Neural progenitor cell (in vitro differentiated cells): Measurements from ENCODE around the gene CORIN. TPM values are rescaled to one million over a fixed set of nuclear protein-coding genes. Genes with fewer than 3 reads are reported as not detected.

ENCODE experiments used
- DNase-seq: peaks from one replicate; pipeline ENCODE4 v3.0.0-alpha.2; 2016; ENCODE audit warnings: low spot score
- H2AFZ ChIP-seq: fragments of 200-600 bp; sonication (generic); replicated peaks from 2 replicates; pipeline ENCODE4 v1.6.1; 2016; ENCODE audit warnings: antibody characterized with exemption
- H3F3A ChIP-seq: fragments of 200-600 bp; sonication (generic); 2 replicates; pipeline ENCODE4 v1.6.1; 2016; ENCODE audit warnings: antibody characterized with exemption, low read depth
- H3K27ac ChIP-seq: fragments of 200-600 bp; sonication (generic); 2 replicates; pipeline ENCODE4 v1.5.1; 2016; ENCODE audit warnings: mild to moderate bottlenecking
- H3K27me3 ChIP-seq: fragments of 200-600 bp; sonication (generic); 2 replicates; pipeline ENCODE4 v1.6.1; 2016; ENCODE audit warnings: mild to moderate bottlenecking, moderate library complexity
- H3K36me3 ChIP-seq: fragments of 200-600 bp; sonication (generic); 2 replicates; pipeline ENCODE4 v1.5.1; 2016
- H3K4me1 ChIP-seq: fragments of 200-600 bp; sonication (generic); 2 replicates; pipeline ENCODE4 v1.6.1; 2016; ENCODE audit warnings: mixed run types
- H3K4me2 ChIP-seq: fragments of 200-600 bp; sonication (generic); 2 replicates; pipeline ENCODE4 v1.6.1; 2016
- H3K4me3 ChIP-seq: fragments of 200-600 bp; sonication (generic); 2 replicates; pipeline ENCODE4 v1.5.1; 2016
- H3K79me2 ChIP-seq: fragments of 200-600 bp; sonication (generic); 2 replicates; pipeline ENCODE4 v1.6.1; 2016; ENCODE audit warnings: low read depth
- H3K9ac ChIP-seq: fragments of 200-600 bp; sonication (generic); 2 replicates; pipeline ENCODE4 v1.6.1; 2016
- H3K9me3 ChIP-seq: fragments of 200-600 bp; sonication (generic); 2 replicates; pipeline ENCODE4 v1.5.1; 2016; ENCODE audit warnings: low read depth
- H4K20me1 ChIP-seq: fragments of 200-600 bp; sonication (generic); 2 replicates; pipeline ENCODE4 v1.6.1; 2016; ENCODE audit warnings: low read depth
- H3K27ac Mint-ChIP-seq: 3 replicates; pipeline ENCODE4 v1.8.0; 2021; ENCODE audit warnings: mixed read lengths
- H3K27me3 Mint-ChIP-seq: 2 replicates; pipeline ENCODE4 v1.8.0; 2022; ENCODE audit warnings: low read depth, mild to moderate bottlenecking, inconsistent platforms, moderate library complexity, mixed read lengths; ENCODE audit not compliant: insufficient read depth
- H3K36me3 Mint-ChIP-seq: 3 replicates; pipeline ENCODE4 v1.8.0; 2021; ENCODE audit warnings: mixed read lengths
- H3K4me1 Mint-ChIP-seq: 3 replicates; pipeline ENCODE4 v1.8.0; 2021; ENCODE audit warnings: mixed read lengths
- H3K4me3 Mint-ChIP-seq: 3 replicates; pipeline ENCODE4 v1.8.0; 2021; ENCODE audit warnings: mild to moderate bottlenecking, moderate library complexity, mixed read lengths
- H3K9me3 Mint-ChIP-seq: 3 replicates; pipeline ENCODE4 v1.8.0; 2020; ENCODE audit warnings: mixed read lengths
- CTCF ChIP-seq: fragments of 200-600 bp; sonication (generic); IDR thresholded peaks from 2 replicates; pipeline ENCODE4 v1.5.1; 2017; ENCODE audit warnings: antibody characterized with exemption, mild to moderate bottlenecking
- EZH2 ChIP-seq: fragments of 200-600 bp; sonication (generic); IDR thresholded peaks from 2 replicates; pipeline ENCODE4 v1.6.1; 2017; ENCODE audit warnings: antibody characterized with exemption, mild to moderate bottlenecking, moderate library complexity
- EZH2phosphoT487 ChIP-seq: fragments of 200-600 bp; sonication (generic); IDR thresholded peaks from 2 replicates; pipeline ENCODE4 v1.6.1; 2017; ENCODE audit warnings: antibody characterized with exemption
- total RNA-seq: library from RNA; depleted of rRNA; stranded (reverse); fragments of >200 nt; gene quantifications from 2 replicates; pipeline ENCODE4 v1.2.3, GENCODE V29; 2015; ENCODE audit warnings: low replicate concordance

CORIN gene
- total RNA-seq, 1 donor from 2014 or later = not detected

GRCh38 chr4:47714269-47714668 lies 123.6 kb downstream of the CORIN start:
- H3K27me3 Mint-ChIP-seq = no peaks in the 10 kb centered on the region
- no peak overlapping the region for H3K27ac Mint-ChIP-seq
- H3K9me3 ChIP-seq = no peaks in the 10 kb centered on the region
- H3K9me3 Mint-ChIP-seq = peaks cover 6% of the 10 kb centered on the region
- H3K27ac ChIP-seq = no peak overlapping the region
- no peak overlapping the region for H3K4me3 Mint-ChIP-seq
- no peak overlapping the region for H2AFZ ChIP-seq
- H3K4me2 ChIP-seq = no peak overlapping the region
- H3K4me1 Mint-ChIP-seq = peaks cover 45% of the 10 kb centered on the region
- H3K27me3 ChIP-seq = no peaks in the 10 kb centered on the region
- no peak for DNase-seq
- no peaks in the 10 kb centered on the region for H3K36me3 ChIP-seq
- H3K9ac ChIP-seq = no peak overlapping the region
- no peaks in the 10 kb centered on the region for H4K20me1 ChIP-seq
- peaks cover 30% of the 10 kb centered on the region for H3K4me1 ChIP-seq
- no peak overlapping the region for H3K4me3 ChIP-seq
- no peaks in the 10 kb centered on the region for H3K36me3 Mint-ChIP-seq
- no peaks in the 10 kb centered on the region for H3K79me2 ChIP-seq
- peaks cover 8% of the 10 kb centered on the region for H3F3A ChIP-seq
- TF ChIP-seq EZH2phosphoT487 = no peak
- TF ChIP-seq CTCF = no peak
- TF ChIP-seq EZH2 = no peak

- peaks cover 30% of the 10 kb centered on the region for H3K4me1 ChIP-seq
- Mint-ChIP-seq H3K9me3 (no peaks in the 10 kb centered on the region), H3K36me3 (no peaks in the 10 kb centered on the region), H3K4me3 (no peak overlapping the region), H3K27me3 (no peaks in the 10 kb centered on the region), H3K4me1 (peaks cover 36% of the 10 kb centered on the region), H3K27ac (peak overlapping the region; percentile 4)
- no peaks in the 10 kb centered on the region for H3K27me3 ChIP-seq
- no peak overlapping the region for H3K4me2 ChIP-seq
- TF ChIP-seq EZH2 (no peak), CTCF (no peak)
- no peaks in the 10 kb centered on the region for H3K36me3 ChIP-seq
- H3K4me3 ChIP-seq = no peak overlapping the region
- peaks cover 8% of the 10 kb centered on the region for H3F3A ChIP-seq
- H2AFZ ChIP-seq = peak overlapping the region; percentile 53
- no peak for DNase-seq
- no peaks in the 10 kb centered on the region for H4K20me1 ChIP-seq
- H3K9me3 ChIP-seq = no peaks in the 10 kb centered on the region
- no peak overlapping the region for H3K27ac ChIP-seq
- H3K9ac ChIP-seq = no peak overlapping the region
- H3K79me2 ChIP-seq = no peaks in the 10 kb centered on the region
Observed at GRCh38 chr4:47713129-47713834, 124.6 kb downstream of the CORIN start.

- peaks cover 3% of the 10 kb centered on the region for H3F3A ChIP-seq
- H3K9ac ChIP-seq = no peak overlapping the region
- Mint-ChIP-seq H3K4me1 (peaks cover 23% of the 10 kb centered on the region), H3K27ac (no peak overlapping the region), H3K4me3 (no peak overlapping the region), H3K36me3 (no peaks in the 10 kb centered on the region), H3K27me3 (no peaks in the 10 kb centered on the region), H3K9me3 (no peaks in the 10 kb centered on the region)
- peaks cover 13% of the 10 kb centered on the region for H3K4me1 ChIP-seq
- no peaks in the 10 kb centered on the region for H4K20me1 ChIP-seq
- H3K27me3 ChIP-seq = no peaks in the 10 kb centered on the region
- no peak overlapping the region for H3K27ac ChIP-seq
- no peaks in the 10 kb centered on the region for H3K79me2 ChIP-seq
- no peak for DNase-seq
- no peak overlapping the region for H3K4me3 ChIP-seq
- no peaks in the 10 kb centered on the region for H3K9me3 ChIP-seq
- peak overlapping the region; percentile 86 for H2AFZ ChIP-seq
- no peak overlapping the region for H3K4me2 ChIP-seq
- TF ChIP-seq EZH2phosphoT487 = no peak
- no peak for TF ChIP-seq CTCF
- TF ChIP-seq EZH2 = no peak
- H3K36me3 ChIP-seq = no peaks in the 10 kb centered on the region
Observed at GRCh38 chr4:47711646-47712045, 126.2 kb downstream of the CORIN start.
